GM12873 (cell line): ENCODE data around the gene CHST13.

Experiments
- CTCF ChIP-seq: IDR thresholded peaks from 2 replicates; pipeline ENCODE4 v1.5.1; 2012; ENCODE audit warnings: low read depth, mild to moderate bottlenecking, moderate library complexity, low read length, control low read depth; ENCODE audit not compliant: insufficient read depth; ENCODE audit errors: missing control alignments

The CHST13 gene

GRCh38 chr3:126524429-126524988 lies 554 bp downstream of the CHST13 start:
- no peak for TF ChIP-seq CTCF

GRCh38 chr3:126525091-126525852 lies 1.3 kb downstream of the CHST13 start:
- TF ChIP-seq CTCF: no peak

- TF ChIP-seq CTCF: no peak
These were observed 2.1 kb downstream of the CHST13 start for GRCh38 chr3:126525853-126526667.

- TF ChIP-seq CTCF: no peak
These were observed 2.7 kb downstream of the CHST13 start for GRCh38 chr3:126526668-126527005.

GRCh38 chr3:126527006-126527405 lies 3.1 kb downstream of the CHST13 start:
- TF ChIP-seq CTCF: no peak

GRCh38 chr3:126527455-126528211 lies 3.7 kb downstream of the CHST13 start:
- TF ChIP-seq CTCF: no peak

GRCh38 chr3:126528419-126528799 lies 4.5 kb downstream of the CHST13 start:
- TF ChIP-seq CTCF: no peak
